GM19463 (cell line): ENCODE results near the gene FAM219A.
"Not testable (repeated sequence)": the region's sequence is repeated elsewhere in the genome, so short reads cannot be mapped to it uniquely, and the experiment has no call there.

Experiments
- ATAC-seq: cut with Tn5 transposase; IDR thresholded peaks from one replicate; pipeline ENCODE4 v1.9.1; 2021; ENCODE audit warnings: mild to moderate bottlenecking, moderate library complexity; ENCODE audit not compliant: unreplicated experiment

FAM219A gene

DNA sequence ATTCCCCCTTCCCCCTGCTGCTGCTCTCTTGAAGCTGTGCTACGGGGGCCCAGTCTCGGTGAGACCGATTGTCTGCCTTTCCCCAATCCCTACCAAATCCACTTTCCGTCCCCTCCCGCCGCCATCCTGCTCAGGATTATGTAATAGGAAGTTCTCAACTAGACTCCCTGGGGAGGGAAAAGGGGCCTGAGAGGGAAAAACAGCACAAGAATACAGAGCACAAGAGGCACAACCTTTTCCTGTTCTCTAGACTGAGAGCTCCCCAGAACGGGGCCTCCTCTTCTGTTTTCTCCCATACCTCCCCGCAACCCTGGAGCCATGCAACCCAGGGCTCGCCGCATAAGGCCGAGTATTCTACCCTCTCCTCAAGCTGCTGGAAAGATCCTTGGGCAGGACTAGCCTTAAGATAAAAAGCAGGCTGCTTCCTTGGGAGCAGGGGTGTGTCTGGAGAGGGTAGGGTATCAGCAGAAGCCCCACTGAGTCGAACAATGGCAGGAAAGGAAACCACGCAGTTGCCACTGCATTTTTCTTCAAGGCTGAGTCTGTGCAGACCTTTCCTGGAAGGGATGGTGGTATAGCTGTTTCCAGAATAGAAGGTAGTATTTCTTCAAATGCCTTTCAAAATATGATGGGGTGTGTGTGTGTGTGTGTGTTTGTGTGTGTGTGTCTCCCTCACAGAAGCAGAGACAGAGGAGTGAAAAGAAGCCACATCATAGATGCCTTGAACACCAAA, 94.6 kb downstream of the FAM219A start:
- ATAC-seq: no peak

DNA sequence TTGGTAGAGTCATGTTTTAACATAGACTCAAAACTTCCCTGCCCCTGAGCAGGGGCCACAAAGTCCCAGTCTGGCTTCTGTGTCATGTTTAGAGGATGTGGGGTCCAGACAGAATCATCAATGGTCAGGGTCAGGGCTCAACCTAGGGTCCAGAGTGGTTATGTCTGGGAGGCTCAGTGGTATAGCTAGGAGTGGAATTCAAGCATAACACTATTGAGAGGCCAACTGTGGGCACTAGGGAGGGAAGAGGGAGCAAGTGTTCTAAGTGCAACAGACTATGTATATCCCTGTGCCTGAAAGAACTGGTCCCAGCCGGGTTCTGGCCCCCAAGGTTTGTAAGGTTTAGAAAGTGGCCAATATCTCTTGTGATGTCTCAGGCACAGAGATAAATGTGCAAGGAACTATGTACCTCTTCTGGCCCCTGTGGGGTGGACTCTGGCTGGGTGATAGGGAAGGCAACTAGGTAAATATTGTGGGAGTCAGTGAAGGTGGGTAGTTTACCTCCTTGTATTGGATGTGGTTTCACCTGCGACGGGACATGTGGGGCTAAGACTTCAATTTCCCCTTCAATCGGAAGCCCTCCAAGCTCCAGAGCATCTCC, 95.7 kb downstream of the FAM219A start:
- no peak for ATAC-seq

DNA sequence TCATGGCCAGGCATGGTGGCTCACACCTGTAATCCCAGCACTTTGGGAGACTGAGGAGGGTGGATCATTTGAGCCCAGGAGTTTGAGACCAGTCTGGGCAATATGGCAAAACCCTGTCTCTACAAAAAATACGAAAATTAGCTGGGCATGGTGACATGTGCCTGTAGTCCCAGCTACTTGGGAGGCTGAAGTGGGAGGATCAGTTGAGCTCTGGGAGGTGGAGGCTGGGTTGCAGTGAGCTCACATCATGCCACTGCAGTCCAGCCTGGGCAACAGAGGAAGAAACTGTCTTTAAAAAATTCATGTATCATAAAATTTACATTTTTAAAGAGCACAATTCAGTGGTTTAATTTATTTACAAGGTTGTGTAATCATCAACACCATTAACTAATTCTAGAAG, 105.4 kb downstream of the FAM219A start:
- not testable (repeated sequence) for ATAC-seq

DNA sequence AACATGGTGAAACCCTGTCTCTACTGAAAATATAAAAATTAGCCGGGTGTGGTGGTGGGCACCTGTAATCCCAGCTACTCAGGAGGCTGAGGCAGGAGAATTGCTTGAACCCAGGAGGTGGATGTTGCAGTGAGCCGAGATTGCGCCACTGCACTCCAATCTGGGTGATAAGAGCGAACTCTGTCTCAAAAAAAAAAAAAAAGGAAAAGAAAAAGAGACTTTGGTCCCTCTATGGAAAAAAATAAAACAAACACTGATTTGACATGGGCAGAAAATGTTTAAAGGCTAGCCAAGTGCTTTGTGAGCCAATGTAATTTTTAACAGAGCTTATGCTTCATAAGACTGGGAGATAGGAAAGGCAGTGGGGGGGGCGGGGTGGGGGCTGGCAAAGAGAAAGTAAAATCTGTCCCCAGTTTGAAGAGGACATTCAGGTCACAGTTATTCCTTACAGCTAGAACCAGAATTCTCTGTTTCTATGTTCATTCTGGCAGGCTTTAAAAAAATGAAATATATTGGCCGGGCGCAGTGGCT, 106.2 kb downstream of the FAM219A start:
- ATAC-seq: not testable (repeated sequence)

DNA sequence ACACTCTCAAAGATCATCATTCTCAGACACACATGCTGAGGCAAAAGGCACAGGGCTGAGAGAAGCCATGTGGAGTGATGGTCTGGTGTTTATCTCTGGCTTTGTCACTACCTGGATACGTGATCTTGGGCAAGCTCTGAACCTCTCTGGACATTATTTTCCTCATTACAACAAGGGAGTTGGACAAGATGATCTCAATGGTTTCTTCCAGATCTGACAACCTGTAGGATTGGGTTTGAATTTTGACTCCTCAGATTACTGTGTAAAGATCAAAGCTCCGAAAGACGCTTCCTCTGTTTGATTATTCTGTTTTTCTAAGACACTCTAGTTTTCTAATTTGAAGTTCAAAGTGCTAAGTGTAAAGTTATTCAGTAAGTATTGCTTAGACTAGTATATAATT, 109.0 kb downstream of the FAM219A start:
- ATAC-seq: no peak
